ENCODE measurements around the gene KIRREL1. TPM values are rescaled to one million over a fixed set of nuclear protein-coding genes. Genes with fewer than 3 reads are reported as not detected.

The KIRREL1 gene
- total and polyA plus RNA-seq, 2 of the 8 experiments (the other 6 are each of a cell fraction or from before 2014, with no cell fraction given) = 14.2 to 39.0 TPM

DNA sequence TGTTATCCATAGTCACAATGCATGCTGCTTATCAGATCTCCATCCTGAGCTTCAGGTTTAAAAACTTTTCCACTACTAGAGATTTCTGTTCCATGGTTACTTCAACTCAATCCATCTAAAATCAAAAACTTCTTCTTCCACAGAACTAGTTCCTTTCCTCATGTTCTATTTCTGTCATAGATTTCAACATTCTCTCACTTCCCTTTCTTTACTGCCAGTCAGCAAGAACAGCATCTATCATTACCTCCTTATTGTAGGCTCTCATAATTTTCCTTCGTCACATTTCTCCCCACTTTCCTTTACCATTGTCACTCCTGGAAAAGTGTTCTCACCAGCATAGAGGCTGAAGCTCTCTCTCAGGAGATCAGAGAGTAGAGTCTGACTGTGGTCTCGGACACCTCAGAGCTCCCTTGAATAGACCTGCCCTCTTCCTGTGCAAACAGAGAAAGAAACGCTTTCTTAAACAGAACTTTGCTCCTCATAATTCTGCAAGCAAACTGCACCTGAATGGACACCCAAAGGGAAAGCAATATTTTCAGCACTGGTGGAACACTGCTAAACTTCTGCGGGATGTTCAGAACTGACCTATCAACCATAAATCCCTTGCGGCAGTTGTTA lies 48.7 kb upstream of the KIRREL1 start (continued):
- TF ChIP-seq, protein P1, sequence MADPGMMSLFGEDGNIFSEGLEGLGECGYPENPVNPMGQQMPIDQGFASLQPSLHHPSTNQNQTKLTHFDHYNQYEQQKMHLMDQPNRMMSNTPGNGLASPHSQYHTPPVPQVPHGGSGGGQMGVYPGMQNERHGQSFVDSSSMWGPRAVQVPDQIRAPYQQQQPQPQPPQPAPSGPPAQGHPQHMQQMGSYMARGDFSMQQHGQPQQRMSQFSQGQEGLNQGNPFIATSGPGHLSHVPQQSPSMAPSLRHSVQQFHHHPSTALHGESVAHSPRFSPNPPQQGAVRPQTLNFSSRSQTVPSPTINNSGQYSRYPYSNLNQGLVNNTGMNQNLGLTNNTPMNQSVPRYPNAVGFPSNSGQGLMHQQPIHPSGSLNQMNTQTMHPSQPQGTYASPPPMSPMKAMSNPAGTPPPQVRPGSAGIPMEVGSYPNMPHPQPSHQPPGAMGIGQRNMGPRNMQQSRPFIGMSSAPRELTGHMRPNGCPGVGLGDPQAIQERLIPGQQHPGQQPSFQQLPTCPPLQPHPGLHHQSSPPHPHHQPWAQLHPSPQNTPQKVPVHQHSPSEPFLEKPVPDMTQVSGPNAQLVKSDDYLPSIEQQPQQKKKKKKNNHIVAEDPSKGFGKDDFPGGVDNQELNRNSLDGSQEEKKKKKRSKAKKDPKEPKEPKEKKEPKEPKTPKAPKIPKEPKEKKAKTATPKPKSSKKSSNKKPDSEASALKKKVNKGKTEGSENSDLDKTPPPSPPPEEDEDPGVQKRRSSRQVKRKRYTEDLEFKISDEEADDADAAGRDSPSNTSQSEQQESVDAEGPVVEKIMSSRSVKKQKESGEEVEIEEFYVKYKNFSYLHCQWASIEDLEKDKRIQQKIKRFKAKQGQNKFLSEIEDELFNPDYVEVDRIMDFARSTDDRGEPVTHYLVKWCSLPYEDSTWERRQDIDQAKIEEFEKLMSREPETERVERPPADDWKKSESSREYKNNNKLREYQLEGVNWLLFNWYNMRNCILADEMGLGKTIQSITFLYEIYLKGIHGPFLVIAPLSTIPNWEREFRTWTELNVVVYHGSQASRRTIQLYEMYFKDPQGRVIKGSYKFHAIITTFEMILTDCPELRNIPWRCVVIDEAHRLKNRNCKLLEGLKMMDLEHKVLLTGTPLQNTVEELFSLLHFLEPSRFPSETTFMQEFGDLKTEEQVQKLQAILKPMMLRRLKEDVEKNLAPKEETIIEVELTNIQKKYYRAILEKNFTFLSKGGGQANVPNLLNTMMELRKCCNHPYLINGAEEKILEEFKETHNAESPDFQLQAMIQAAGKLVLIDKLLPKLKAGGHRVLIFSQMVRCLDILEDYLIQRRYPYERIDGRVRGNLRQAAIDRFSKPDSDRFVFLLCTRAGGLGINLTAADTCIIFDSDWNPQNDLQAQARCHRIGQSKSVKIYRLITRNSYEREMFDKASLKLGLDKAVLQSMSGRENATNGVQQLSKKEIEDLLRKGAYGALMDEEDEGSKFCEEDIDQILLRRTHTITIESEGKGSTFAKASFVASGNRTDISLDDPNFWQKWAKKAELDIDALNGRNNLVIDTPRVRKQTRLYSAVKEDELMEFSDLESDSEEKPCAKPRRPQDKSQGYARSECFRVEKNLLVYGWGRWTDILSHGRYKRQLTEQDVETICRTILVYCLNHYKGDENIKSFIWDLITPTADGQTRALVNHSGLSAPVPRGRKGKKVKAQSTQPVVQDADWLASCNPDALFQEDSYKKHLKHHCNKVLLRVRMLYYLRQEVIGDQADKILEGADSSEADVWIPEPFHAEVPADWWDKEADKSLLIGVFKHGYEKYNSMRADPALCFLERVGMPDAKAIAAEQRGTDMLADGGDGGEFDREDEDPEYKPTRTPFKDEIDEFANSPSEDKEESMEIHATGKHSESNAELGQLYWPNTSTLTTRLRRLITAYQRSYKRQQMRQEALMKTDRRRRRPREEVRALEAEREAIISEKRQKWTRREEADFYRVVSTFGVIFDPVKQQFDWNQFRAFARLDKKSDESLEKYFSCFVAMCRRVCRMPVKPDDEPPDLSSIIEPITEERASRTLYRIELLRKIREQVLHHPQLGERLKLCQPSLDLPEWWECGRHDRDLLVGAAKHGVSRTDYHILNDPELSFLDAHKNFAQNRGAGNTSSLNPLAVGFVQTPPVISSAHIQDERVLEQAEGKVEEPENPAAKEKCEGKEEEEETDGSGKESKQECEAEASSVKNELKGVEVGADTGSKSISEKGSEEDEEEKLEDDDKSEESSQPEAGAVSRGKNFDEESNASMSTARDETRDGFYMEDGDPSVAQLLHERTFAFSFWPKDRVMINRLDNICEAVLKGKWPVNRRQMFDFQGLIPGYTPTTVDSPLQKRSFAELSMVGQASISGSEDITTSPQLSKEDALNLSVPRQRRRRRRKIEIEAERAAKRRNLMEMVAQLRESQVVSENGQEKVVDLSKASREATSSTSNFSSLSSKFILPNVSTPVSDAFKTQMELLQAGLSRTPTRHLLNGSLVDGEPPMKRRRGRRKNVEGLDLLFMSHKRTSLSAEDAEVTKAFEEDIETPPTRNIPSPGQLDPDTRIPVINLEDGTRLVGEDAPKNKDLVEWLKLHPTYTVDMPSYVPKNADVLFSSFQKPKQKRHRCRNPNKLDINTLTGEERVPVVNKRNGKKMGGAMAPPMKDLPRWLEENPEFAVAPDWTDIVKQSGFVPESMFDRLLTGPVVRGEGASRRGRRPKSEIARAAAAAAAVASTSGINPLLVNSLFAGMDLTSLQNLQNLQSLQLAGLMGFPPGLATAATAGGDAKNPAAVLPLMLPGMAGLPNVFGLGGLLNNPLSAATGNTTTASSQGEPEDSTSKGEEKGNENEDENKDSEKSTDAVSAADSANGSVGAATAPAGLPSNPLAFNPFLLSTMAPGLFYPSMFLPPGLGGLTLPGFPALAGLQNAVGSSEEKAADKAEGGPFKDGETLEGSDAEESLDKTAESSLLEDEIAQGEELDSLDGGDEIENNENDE (IDR thresholded peaks at IDR 0.05; ENCODE audit: insufficient replicate concordance, low read length) = no peak
- TF ChIP-seq BACH1 (IDR thresholded peaks at IDR 0.05; ENCODE audit: low read length) = no peak
- TF ChIP-seq SIRT6 (IDR thresholded peaks at IDR 0.05; ENCODE audit: low read length) = no peak
- no peak for TF ChIP-seq CHD1 (IDR thresholded peaks at IDR 0.05; ENCODE audit: low read depth, low read length)
- no peak for TF ChIP-seq TEAD4 (IDR thresholded peaks at IDR 0.05; ENCODE audit: low read depth, low read length)
- no peak for TF ChIP-seq KDM1A (IDR thresholded peaks at IDR 0.05; ENCODE audit: borderline replicate concordance, low read length)
